A549 treated with ZK216348 at 1 μM for 4 hours (cell line): ENCODE measurements around the gene ZNG1C. TPM values are rescaled to one million over a fixed set of nuclear protein-coding genes. Genes with fewer than 3 reads are reported as not detected.

Experiments used
- total RNA-seq: library from RNA; stranded (reverse); fragments of 200-300 nt; extraction: Qiagen RNA extraction; gene quantifications from 5 replicates; pipeline ENCODE4 v1.2.3, GENCODE V29; 2022; ENCODE audit warnings: low read depth

Gene ZNG1C
- total RNA-seq, result 69.7 to 94.7 TPM (median 75.0 TPM) in 5 replicates

GRCh38 chr9:68241683-68242082 lies at the start of gene ZNG1C:
Gene ZNG1C, plus strand, starts transcription at chr9:68241983. Its CDS starts 49 bp downstream, at chr9:68242032.

GRCh38 chr9:68302567-68302966 lies 60.8 kb downstream of the ZNG1C start, which contains the start of gene FOXD4L3:
Gene FOXD4L3, plus strand, starts transcription at chr9:68302867. Its CDS starts 85 bp downstream, at chr9:68302952.

Other genes starting within 250 kb of the ZNG1C start
- gene FOXD4L3, start 60.9 kb downstream of the ZNG1C start, total RNA-seq, result 0.25 TPM in 1 of 5 replicates, not detected in the others
- not detected in 5 replicates for gene PGM5, start 114.6 kb downstream of the ZNG1C start, total RNA-seq